Endothelial cell of umbilical vein (primary cell): ENCODE data around the gene USF3. TPM values are rescaled to one million over a fixed set of nuclear protein-coding genes. Genes with fewer than 3 reads are reported as not detected.

Source experiments
- BruUV-seq: library from RNA; stranded (reverse); fragments of 400-500 nt; replicated peaks from 2 replicates; lab custom pipeline; 2021; lab: Mats Ljungman, UMichigan
- CTCF ChIA-PET: fragments of 300-600, 350-600 bp; sonication (Branson Sonifier 250); formaldehyde crosslinking; loops from one replicate; lab custom pipeline; 2021; ENCODE audit warnings: antibody characterized with exemption, inconsistent platforms; lab: Charles Lee
- POLR2A ChIA-PET: fragments of 300-600, 350-600 bp; sonication (Branson Sonifier 250); formaldehyde crosslinking; loops from one replicate; lab custom pipeline; 2021; ENCODE audit warnings: antibody characterized with exemption, inconsistent platforms; lab: Charles Lee
- DNase-seq: peaks from one replicate; pipeline ENCODE4 v3.0.0-alpha.2; 2011; ENCODE audit warnings: low read depth, low spot score
- FAIRE-seq: peaks from 2 replicates; lab custom pipeline; 2011; peaks lifted over from hg19 to GRCh38; lab: Jason Lieb, UNC
- H2AFZ ChIP-seq: 2 replicates; pipeline ENCODE4 v1.6.0; 2012; ENCODE audit warnings: low read depth, low read length, control low read depth, inconsistent platforms
- H3K27ac ChIP-seq: 2 replicates; pipeline ENCODE4 v1.5.1; 2011; ENCODE audit warnings: low read depth, mild to moderate bottlenecking, control low read depth, low read length, moderate library complexity; ENCODE audit not compliant: insufficient read depth
- H3K27me3 ChIP-seq, 2 experiments: 2 replicates each; pipeline versions ENCODE4 v1.6.0 to v1.6.1; 2011; ENCODE audit warnings: low read length in 2 of 2, mixed read lengths in 1 of 2; ENCODE audit not compliant: control insufficient read depth in 2 of 2, insufficient read depth in 2 of 2
- H3K36me3 ChIP-seq, 2 experiments: 2 replicates in 1 of 2; 3 replicates in 1 of 2; pipeline ENCODE4 v1.5.1; 2011; ENCODE audit warnings: low read length in 2 of 2, mild to moderate bottlenecking in 1 of 2, moderate library complexity in 1 of 2; ENCODE audit not compliant: control insufficient read depth in 2 of 2, insufficient read depth in 2 of 2; ENCODE audit errors: extremely low read depth in 1 of 2
- H3K4me1 ChIP-seq: 3 replicates; pipeline ENCODE4 v1.5.1; 2011; ENCODE audit warnings: mild to moderate bottlenecking, low read length; ENCODE audit not compliant: control insufficient read depth, insufficient read depth; ENCODE audit errors: extremely low read depth
- H3K4me2 ChIP-seq: 2 replicates; pipeline ENCODE4 v1.6.1; 2011; ENCODE audit warnings: low read length, control low read depth, mixed read lengths; ENCODE audit not compliant: insufficient read depth
- H3K4me3 ChIP-seq, 3 experiments: fragments of 200-600 bp in 1 of 3; sonication (generic), shearing (Covaris generic) in 1 of 3; replicated peaks in 1 of 3; 2 replicates each; pipeline ENCODE4 v1.5.1; 2011 to 2016; ENCODE audit warnings: control low read depth in 3 of 3, low read length in 3 of 3, mild to moderate bottlenecking in 2 of 3, inconsistent platforms in 1 of 3, low read depth in 1 of 3, moderate library complexity in 1 of 3; ENCODE audit not compliant: insufficient read depth in 1 of 3
- H3K79me2 ChIP-seq: 2 replicates; pipeline ENCODE4 v1.6.0; 2012; ENCODE audit warnings: low read length, inconsistent platforms; ENCODE audit not compliant: control insufficient read depth, insufficient read depth
- H3K9ac ChIP-seq: replicated peaks from 2 replicates; pipeline ENCODE3; 2011; ENCODE audit warnings: low read length, control low read depth; ENCODE audit not compliant: insufficient read depth; ENCODE audit errors: extremely low read depth
- H3K9me1 ChIP-seq: replicated peaks from 3 replicates; pipeline ENCODE4 v1.6.0; 2011; ENCODE audit warnings: mild to moderate bottlenecking, low read length; ENCODE audit not compliant: control insufficient read depth, insufficient read depth; ENCODE audit errors: extremely low read depth
- H3K9me3 ChIP-seq: replicated peaks from 2 replicates; pipeline ENCODE4 v1.5.1; 2012; ENCODE audit warnings: low read length, inconsistent platforms; ENCODE audit not compliant: control insufficient read depth, insufficient read depth
- H4K20me1 ChIP-seq: replicated peaks from 2 replicates; pipeline ENCODE3; 2011; ENCODE audit warnings: mild to moderate bottlenecking, low read length; ENCODE audit not compliant: control insufficient read depth, insufficient read depth; ENCODE audit errors: extremely low read depth
- EZH2 ChIP-seq: IDR thresholded peaks from 2 replicates; pipeline ENCODE4 v1.6.1; 2012; ENCODE audit warnings: borderline replicate concordance, low read depth, mild to moderate bottlenecking, moderate library complexity, low read length, inconsistent platforms; ENCODE audit not compliant: severe bottlenecking
- FOS ChIP-seq: IDR thresholded peaks from 2 replicates; pipeline ENCODE4 v1.6.1; 2011; ENCODE audit warnings: mild to moderate bottlenecking, low read length, moderate library complexity, borderline replicate concordance; ENCODE audit not compliant: insufficient read depth
- GATA2 ChIP-seq: IDR thresholded peaks from 2 replicates; pipeline ENCODE4 v1.7.0; 2011; ENCODE audit warnings: low read depth, mild to moderate bottlenecking, moderate library complexity, mixed read lengths, low read length; ENCODE audit not compliant: insufficient read length, insufficient read depth
- JUN ChIP-seq: IDR thresholded peaks from 2 replicates; pipeline ENCODE4 v1.6.1; 2011; ENCODE audit warnings: borderline replicate concordance, low read depth; ENCODE audit not compliant: insufficient read length, insufficient read depth
- MAX ChIP-seq: IDR thresholded peaks from 2 replicates; pipeline ENCODE4 v1.6.1; 2011; ENCODE audit not compliant: insufficient read depth, insufficient read length
- MYC ChIP-seq: IDR thresholded peaks from one replicate; pipeline ENCODE4 v1.6.1; 2011; ENCODE audit warnings: mild to moderate bottlenecking, low read depth, low read length
- POLR2A ChIP-seq: IDR thresholded peaks from 2 replicates; pipeline ENCODE4 v1.6.1; 2012; ENCODE audit warnings: low read depth, mild to moderate bottlenecking, control low read depth, low read length
- POLR2AphosphoS5 ChIP-seq: IDR thresholded peaks from 2 replicates; pipeline ENCODE4 v1.6.1; 2012; ENCODE audit warnings: low read depth, mild to moderate bottlenecking, control low read depth, low read length, moderate library complexity; ENCODE audit not compliant: insufficient read depth
- dilution Hi-C: fragments of 300-500 bp; cut with MboI; formaldehyde crosslinking; loops from one replicate; pipeline ENCODE4 v1.15.0; 2019; ENCODE audit warnings: low sequenced_read_pairs; ENCODE audit not compliant: extremely low pct_ligation_motif_present
- intact Hi-C: fragments of 100-400 bp; cut with micrococcal nuclease; formaldehyde crosslinking; loops from one replicate; pipeline ENCODE4 v1.10.0; 2022
- polyA plus RNA-seq, 4 experiments: library from polyadenylated mRNA; depleted of rRNA in 3 of 4; stranded (reverse) in 3 of 4; unstranded in 1 of 4; fragments of >200 nt; gene quantifications; 2 replicates each; pipeline versions ENCODE4 v1.2.1 to v1.2.3, GENCODE V29; 2011 to 2012; ENCODE audit warnings: missing spikeins in 1 of 4
- small RNA-seq: library from RNA; depleted of rRNA; stranded (forward); fragments of <200 nt; gene quantifications from one replicate; pipeline ENCODE3, GENCODE V24; 2012; ENCODE audit warnings: low replicate concordance, low read depth; ENCODE audit not compliant: insufficient read depth, insufficient read length
- total RNA-seq: library from RNA; stranded (reverse); gene quantifications from 2 replicates; pipeline ENCODE4 v1.2.3, GENCODE V29; 2021
- TF ChIP-seq, protein P1 (sequence below), 2 donors: IDR thresholded peaks; 1 replicate in 1 of 2; 2 replicates in 1 of 2; pipeline ENCODE4 v1.5.1; 2011; ENCODE audit warnings: low read length in 2 of 2, mild to moderate bottlenecking in 2 of 2, moderate library complexity in 2 of 2, control low read depth in 1 of 2, inconsistent platforms in 1 of 2, low read depth in 1 of 2; ENCODE audit not compliant: insufficient read depth in 1 of 2; ENCODE audit errors: extremely low read depth in 1 of 2

Gene USF3
- total and polyA plus RNA-seq, 2 donors (not counting 3 experiments of a cell fraction or from before 2014, with no cell fraction given), result 7.0 to 10.5 TPM

- intact Hi-C loops (no loop called here), dilution Hi-C loops (no loop called here)
- Histone ChIP-seq H4K20me1 (no peaks in the 10 kb centered on the region), H3K4me1 (no peaks in the 10 kb centered on the region), H3K9ac (no peak overlapping the region), H3K9me3 (no peaks in the 10 kb centered on the region), H3K36me3 (no peaks in the 10 kb centered on the region), H3K27ac (no peak overlapping the region), H2AFZ (no peak overlapping the region), H3K4me3 (no peak overlapping the region), H3K9me1 (no peaks in the 10 kb centered on the region), H3K79me2 (no peaks in the 10 kb centered on the region), H3K27me3 (peaks cover 9 to 10% of the 10 kb centered on the region in 2 experiments), H3K4me2 (no peak overlapping the region)
- CTCF ChIA-PET, result no interaction called here
- BruUV-seq, result no TSS peak
- TF ChIP-seq MYC (no peak), MAX (no peak), FOS (no peak), EZH2 (no peak), JUN (no peak), POLR2A (no peak), GATA2 (no peak), POLR2AphosphoS5 (no peak)
- TF ChIP-seq, protein P1, sequence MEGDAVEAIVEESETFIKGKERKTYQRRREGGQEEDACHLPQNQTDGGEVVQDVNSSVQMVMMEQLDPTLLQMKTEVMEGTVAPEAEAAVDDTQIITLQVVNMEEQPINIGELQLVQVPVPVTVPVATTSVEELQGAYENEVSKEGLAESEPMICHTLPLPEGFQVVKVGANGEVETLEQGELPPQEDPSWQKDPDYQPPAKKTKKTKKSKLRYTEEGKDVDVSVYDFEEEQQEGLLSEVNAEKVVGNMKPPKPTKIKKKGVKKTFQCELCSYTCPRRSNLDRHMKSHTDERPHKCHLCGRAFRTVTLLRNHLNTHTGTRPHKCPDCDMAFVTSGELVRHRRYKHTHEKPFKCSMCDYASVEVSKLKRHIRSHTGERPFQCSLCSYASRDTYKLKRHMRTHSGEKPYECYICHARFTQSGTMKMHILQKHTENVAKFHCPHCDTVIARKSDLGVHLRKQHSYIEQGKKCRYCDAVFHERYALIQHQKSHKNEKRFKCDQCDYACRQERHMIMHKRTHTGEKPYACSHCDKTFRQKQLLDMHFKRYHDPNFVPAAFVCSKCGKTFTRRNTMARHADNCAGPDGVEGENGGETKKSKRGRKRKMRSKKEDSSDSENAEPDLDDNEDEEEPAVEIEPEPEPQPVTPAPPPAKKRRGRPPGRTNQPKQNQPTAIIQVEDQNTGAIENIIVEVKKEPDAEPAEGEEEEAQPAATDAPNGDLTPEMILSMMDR (IDR thresholded peaks at IDR 0.05; ENCODE audit: extremely low read depth in 1 of 2, insufficient read depth in 1 of 2, low read depth in 1 of 2, low read length in 2 of 2), result no peak
- no peak for DNase-seq
- FAIRE-seq, result no peak
- POLR2A ChIA-PET, result no interaction called here
Measured at GRCh38 chr3:113600418-113601182, 95.8 kb downstream of the USF3 start.

Small RNA genes within 50 kb of the gene (small RNA-seq; reads per million reads assigned to genes)
- gene RN7SL767P, result not detected

Other genes with a start within 250 kb of the USF3 start
- 15.0 and 16.7 TPM in 2 replicates for gene SPICE1, start 181.5 kb downstream of the USF3 start, total RNA-seq
- 2.1 and 2.3 TPM in 2 replicates for gene SPICE1, start 181.5 kb downstream of the USF3 start, polyA plus RNA-seq
- gene SIDT1, start 164.1 kb downstream of the USF3 start, total RNA-seq, result not detected in 2 replicates
- gene SIDT1, start 164.1 kb downstream of the USF3 start, polyA plus RNA-seq, result 0.03 and 0.07 TPM in 2 replicates
- gene NAA50, start 49.6 kb upstream of the USF3 start, total RNA-seq, result 152 and 160 TPM in 2 replicates
- 53.1 and 54.0 TPM in 2 replicates for gene NAA50, start 49.6 kb upstream of the USF3 start, polyA plus RNA-seq
- 94.2 and 96.9 TPM in 2 replicates for gene ATP6V1A, start 50.4 kb upstream of the USF3 start, total RNA-seq
- gene ATP6V1A, start 50.4 kb upstream of the USF3 start, polyA plus RNA-seq, result 14.9 and 20.9 TPM in 2 replicates
- 17.0 and 24.0 TPM in 2 replicates for gene GRAMD1C, start 142.1 kb upstream of the USF3 start, total RNA-seq
- gene GRAMD1C, start 142.1 kb upstream of the USF3 start, polyA plus RNA-seq, result 3.1 and 7.0 TPM in 2 replicates